K562 (cell line): ENCODE measurements around the gene PNMA8A. TPM values are rescaled to one million over a fixed set of nuclear protein-coding genes. Genes with fewer than 3 reads are reported as not detected.
A peak's percentile ranks its signal among the peaks of the same experiment; 100 is the strongest.

Experiments
- ATAC-seq: fragments of 200-7000 bp; cut with Tn5 transposase; 3 replicates; pipeline ENCODE4 v1.9.1; 2020; ENCODE audit warnings: moderate library complexity
- BruUV-seq: library from RNA; stranded (reverse); fragments of 400-500 nt; replicated peaks from 2 replicates; lab custom pipeline; 2021; lab: Mats Ljungman, UMichigan
- CTCF ChIA-PET: fragments of 300-600 bp; formaldehyde crosslinking; extraction: SDS; loops from one replicate; lab custom pipeline; 2021; ENCODE audit warnings: low intra/inter-chr PET ratio; lab: Yijun Ruan, JAX
- POLR2A ChIA-PET: fragments of 300-600, 350-650 bp; sonication (Branson Sonifier 250); formaldehyde crosslinking; extraction: SDS; loops from one replicate; lab custom pipeline; 2021; ENCODE audit warnings: antibody characterized with exemption, inconsistent platforms; lab: Yijun Ruan, JAX
- DNase-seq, 4 experiments: peaks; one replicate each; pipeline versions ENCODE4 v3.0.0 to v3.0.0-alpha.2; 2011 to 2018; ENCODE audit warnings: low spot score in 3 of 4, mixed read lengths in 3 of 4; ENCODE audit errors: extremely low read depth in 1 of 4
- FAIRE-seq: peaks from 2 replicates; lab custom pipeline; 2011; peaks lifted over from hg19 to GRCh38; lab: Jason Lieb, UNC
- H2AFZ ChIP-seq: 2 replicates; pipeline ENCODE4 v1.6.0; 2011; ENCODE audit warnings: low read depth, low read length, control low read depth, inconsistent platforms
- H3K27ac ChIP-seq: fragments of 200-600 bp; 3 replicates; pipeline ENCODE4 v1.8.0; 2011; ENCODE audit warnings: low read depth, mild to moderate bottlenecking, control low read depth, inconsistent platforms, low read length, moderate library complexity, mixed read lengths; ENCODE audit errors: extremely low read depth
- H3K27me3 ChIP-seq, 2 experiments: fragments of 300-600 bp in 1 of 2; 2 replicates in 1 of 2; 3 replicates in 1 of 2; pipeline versions ENCODE4 v1.6.0 to v1.8.0; 2011; ENCODE audit warnings: inconsistent platforms in 2 of 2, low read length in 2 of 2, mild to moderate bottlenecking in 1 of 2, mixed read lengths in 1 of 2, moderate library complexity in 1 of 2; ENCODE audit not compliant: control insufficient read depth in 2 of 2, insufficient read depth in 2 of 2
- H3K36me3 ChIP-seq: fragments of 300-600 bp; 3 replicates; pipeline ENCODE4 v1.8.0; 2011; ENCODE audit warnings: mild to moderate bottlenecking, low read length, inconsistent platforms; ENCODE audit not compliant: control insufficient read depth, insufficient read depth
- H3K4me1 ChIP-seq, 2 experiments: fragments of 200-600 bp in 1 of 2; replicated peaks in 1 of 2; 2 replicates in 1 of 2; 3 replicates in 1 of 2; pipeline versions ENCODE4 v1.5.1 to v1.8.0; 2011; ENCODE audit warnings: inconsistent platforms in 2 of 2, low read length in 2 of 2, mild to moderate bottlenecking in 1 of 2, mixed read lengths in 1 of 2, moderate library complexity in 1 of 2; ENCODE audit not compliant: control insufficient read depth in 2 of 2, insufficient read depth in 2 of 2
- H3K4me2 ChIP-seq: 2 replicates; pipeline ENCODE4 v1.6.1; 2011; ENCODE audit warnings: low read length, control low read depth, inconsistent platforms, mixed read lengths; ENCODE audit not compliant: insufficient read depth
- H3K4me3 ChIP-seq: fragments of 200-600 bp; sonication (generic), shearing (Covaris generic); 2 replicates; pipeline ENCODE4 v1.5.1; 2016; ENCODE audit warnings: control low read depth, inconsistent platforms
- H3K79me2 ChIP-seq: fragments of 200-600 bp; 3 replicates; pipeline ENCODE4 v1.8.0; 2011; ENCODE audit warnings: low read length, inconsistent platforms; ENCODE audit not compliant: control insufficient read depth, insufficient read depth
- H3K9ac ChIP-seq, 2 experiments: 2 replicates each; pipeline versions ENCODE4 v1.6.0 to v1.6.1; 2011; ENCODE audit warnings: low read depth in 2 of 2, low read length in 2 of 2, control low read depth in 1 of 2, inconsistent platforms in 1 of 2, mild to moderate bottlenecking in 1 of 2, mixed read lengths in 1 of 2; ENCODE audit not compliant: insufficient read depth in 1 of 2
- H3K9me1 ChIP-seq: one replicate; pipeline ENCODE4 v1.6.0; 2011; ENCODE audit warnings: inconsistent platforms, mild to moderate bottlenecking, low read length, moderate library complexity; ENCODE audit not compliant: control insufficient read depth, insufficient read depth
- H3K9me3 ChIP-seq: replicated peaks from 2 replicates; pipeline ENCODE4 v1.5.1; 2011; ENCODE audit warnings: low read depth, low read length, inconsistent platforms; ENCODE audit not compliant: control insufficient read depth, insufficient read depth
- H4K20me1 ChIP-seq: replicated peaks from 2 replicates; pipeline ENCODE4 v1.6.1; 2011; ENCODE audit warnings: low read length, inconsistent platforms, mixed read lengths; ENCODE audit not compliant: control insufficient read depth, insufficient read depth
- BHLHE40 ChIP-seq: IDR thresholded peaks from 2 replicates; pipeline ENCODE4 v1.6.1; 2011; ENCODE audit warnings: low read length, improper control_type of control experiment
- EHMT2 ChIP-seq: fragments of 450-650 bp; IDR thresholded peaks from 2 replicates; pipeline ENCODE4 v1.6.1; 2018; ENCODE audit warnings: antibody characterized with exemption
- FUS ChIP-seq: fragments of 200-400 bp; formaldehyde crosslinking; optimal IDR thresholded peaks from 2 replicates; pipeline ENCODE3; 2017; ENCODE audit warnings: low read depth, low read length
- HOXB6 ChIP-seq: fragments of 250-450 bp; sonication (Bioruptor Pico); IDR thresholded peaks from 2 replicates; pipeline ENCODE4 v1.5.1; 2022; ENCODE audit warnings: mild to moderate bottlenecking, borderline replicate concordance
- KDM1A ChIP-seq, 2 experiments: fragments of 450-650 bp; IDR thresholded peaks; 2 replicates each; pipeline ENCODE4 v1.6.1; 2016; ENCODE audit warnings: mild to moderate bottlenecking in 2 of 2
- KLF16 ChIP-seq: IDR thresholded peaks from 2 replicates; pipeline ENCODE4 v1.6.1; 2016; ENCODE audit warnings: antibody characterized with exemption
- POLR3A ChIP-seq: IDR thresholded peaks from 2 replicates; pipeline ENCODE4 v1.6.1; 2011; ENCODE audit warnings: borderline replicate concordance, mild to moderate bottlenecking, moderate library complexity; ENCODE audit not compliant: insufficient read length, insufficient read depth; ENCODE audit errors: extremely low read depth
- WGBS: fragments of 100-300 bp; shearing (Covaris generic); methylation state at CpG from one replicate; pipeline ENCODE4 v1.1.6; 2016; ENCODE audit warnings: low coverage, mixed read lengths; ENCODE audit not compliant: insufficient coverage; ENCODE audit errors: missing lambda C conversion rate; 5-methylcytosine and 5-hydroxymethylcytosine counted together
- in situ Hi-C: fragments of 300-500 bp; cut with MboI; formaldehyde crosslinking; loops from 4 replicates; pipeline ENCODE4 v1.15.0; 2018; ENCODE audit warnings: inconsistent platforms, mixed read lengths
- intact Hi-C: fragments of 100-400 bp; cut with micrococcal nuclease; formaldehyde crosslinking; loops from 2 replicates; pipeline ENCODE4 v1.14.2; 2022
- polyA plus RNA-seq, 8 experiments: library from polyadenylated mRNA; depleted of rRNA in 4 of 8; stranded (reverse) in 5 of 8; unstranded in 3 of 8; fragments of >200 nt; fragmentation: Nextera tagmentation in 2 of 8; fragmentation: Illumina TruSeq in 1 of 8; extraction: Ambion mirVana in 2 of 8; extraction: Trizol in 1 of 8; gene quantifications; 2 replicates each; pipeline versions ENCODE4 v1.2.1 to v1.2.3, GENCODE V29; 2011 to 2014; ENCODE audit warnings: inconsistent platforms in 1 of 8, missing spikeins in 1 of 8
- total RNA-seq, 7 experiments: library from RNA; depleted of rRNA in 6 of 7; stranded (reverse); fragments of >200 nt in 6 of 7; fragmentation: Illumina TruSeq in 2 of 7; extraction: Trizol in 2 of 7; gene quantifications; 2 replicates each; pipeline versions ENCODE4 v1.2.1 to v1.2.3, GENCODE V29; 2011 to 2021; ENCODE audit warnings: low replicate concordance in 1 of 7
- TF ChIP-seq, protein P1 (sequence below): sonication (generic); formaldehyde crosslinking; IDR thresholded peaks from 2 replicates; pipeline ENCODE4 v1.8.0; 2023; ENCODE audit warnings: mild to moderate bottlenecking, missing genetic modification reagents
- TF ChIP-seq, protein P2 (sequence below): sonication (generic); formaldehyde crosslinking; IDR thresholded peaks from 2 replicates; pipeline ENCODE4 v1.9.0; 2022; ENCODE audit warnings: mild to moderate bottlenecking, missing genetic modification reagents
- TF ChIP-seq, protein P3 (sequence below): sonication (generic); formaldehyde crosslinking; IDR thresholded peaks from 2 replicates; pipeline ENCODE4 v1.8.0; 2022; ENCODE audit warnings: mild to moderate bottlenecking, low read depth, missing genetic modification reagents

Gene PNMA8A
- total and polyA plus RNA-seq, 9 of the 15 experiments (the other 6 are each of a cell fraction or from before 2014, with no cell fraction given): 6.6 to 23.8 (median 14.9) TPM

GRCh38 chr19:46442808-46443450 is 28.4 kb downstream of the PNMA8A start (continued):
- TF ChIP-seq, protein P1, sequence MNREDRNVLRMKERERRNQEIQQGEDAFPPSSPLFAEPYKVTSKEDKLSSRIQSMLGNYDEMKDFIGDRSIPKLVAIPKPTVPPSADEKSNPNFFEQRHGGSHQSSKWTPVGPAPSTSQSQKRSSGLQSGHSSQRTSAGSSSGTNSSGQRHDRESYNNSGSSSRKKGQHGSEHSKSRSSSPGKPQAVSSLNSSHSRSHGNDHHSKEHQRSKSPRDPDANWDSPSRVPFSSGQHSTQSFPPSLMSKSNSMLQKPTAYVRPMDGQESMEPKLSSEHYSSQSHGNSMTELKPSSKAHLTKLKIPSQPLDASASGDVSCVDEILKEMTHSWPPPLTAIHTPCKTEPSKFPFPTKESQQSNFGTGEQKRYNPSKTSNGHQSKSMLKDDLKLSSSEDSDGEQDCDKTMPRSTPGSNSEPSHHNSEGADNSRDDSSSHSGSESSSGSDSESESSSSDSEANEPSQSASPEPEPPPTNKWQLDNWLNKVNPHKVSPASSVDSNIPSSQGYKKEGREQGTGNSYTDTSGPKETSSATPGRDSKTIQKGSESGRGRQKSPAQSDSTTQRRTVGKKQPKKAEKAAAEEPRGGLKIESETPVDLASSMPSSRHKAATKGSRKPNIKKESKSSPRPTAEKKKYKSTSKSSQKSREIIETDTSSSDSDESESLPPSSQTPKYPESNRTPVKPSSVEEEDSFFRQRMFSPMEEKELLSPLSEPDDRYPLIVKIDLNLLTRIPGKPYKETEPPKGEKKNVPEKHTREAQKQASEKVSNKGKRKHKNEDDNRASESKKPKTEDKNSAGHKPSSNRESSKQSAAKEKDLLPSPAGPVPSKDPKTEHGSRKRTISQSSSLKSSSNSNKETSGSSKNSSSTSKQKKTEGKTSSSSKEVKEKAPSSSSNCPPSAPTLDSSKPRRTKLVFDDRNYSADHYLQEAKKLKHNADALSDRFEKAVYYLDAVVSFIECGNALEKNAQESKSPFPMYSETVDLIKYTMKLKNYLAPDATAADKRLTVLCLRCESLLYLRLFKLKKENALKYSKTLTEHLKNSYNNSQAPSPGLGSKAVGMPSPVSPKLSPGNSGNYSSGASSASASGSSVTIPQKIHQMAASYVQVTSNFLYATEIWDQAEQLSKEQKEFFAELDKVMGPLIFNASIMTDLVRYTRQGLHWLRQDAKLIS (CRISPR knock-in tag): no peak
- no peak for TF ChIP-seq EHMT2
- TF ChIP-seq FUS: no peak
- TF ChIP-seq, protein P2, sequence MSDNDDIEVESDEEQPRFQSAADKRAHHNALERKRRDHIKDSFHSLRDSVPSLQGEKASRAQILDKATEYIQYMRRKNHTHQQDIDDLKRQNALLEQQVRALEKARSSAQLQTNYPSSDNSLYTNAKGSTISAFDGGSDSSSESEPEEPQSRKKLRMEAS (CRISPR knock-in tag): no peak
- TF ChIP-seq KDM1A (IDR thresholded peaks at IDR 0.05): peak; percentile 39 to 71

DNA sequence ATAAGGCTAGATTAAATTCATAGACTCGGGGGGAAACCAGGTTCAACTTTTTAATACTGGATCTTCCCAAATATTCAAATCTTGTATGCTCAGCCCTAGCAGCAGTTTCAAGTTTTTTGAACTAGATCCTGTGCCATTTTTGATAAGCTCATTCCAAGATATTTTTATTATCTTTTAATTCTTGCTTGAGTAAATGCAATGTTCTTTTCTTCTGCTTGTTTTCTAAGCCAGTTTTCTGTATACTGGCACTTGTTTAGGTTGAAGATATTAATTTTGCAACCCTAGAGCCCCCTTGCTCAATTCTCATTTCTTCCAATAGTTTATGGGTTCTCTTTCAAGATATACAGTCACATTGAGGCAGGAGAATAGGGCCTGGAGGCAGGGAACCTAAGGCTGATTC is 29.5 kb downstream of the PNMA8A start:
- no peak overlapping the region for H2AFZ ChIP-seq
- no TSS peak for BruUV-seq
- intact Hi-C loops: no loop called here
- no peaks in the 10 kb centered on the region for H4K20me1 ChIP-seq
- no peaks in the 10 kb centered on the region for H3K4me1 ChIP-seq
- ChIA-PET CTCF (no interaction called here), POLR2A (no interaction called here)
- H3K27ac ChIP-seq: no peak overlapping the region
- no peak for ATAC-seq
- in situ Hi-C loops: no loop called here
- H3K4me2 ChIP-seq: no peak overlapping the region
- no peak for DNase-seq
- TF ChIP-seq BHLHE40: no peak
- TF ChIP-seq HOXB6 (CRISPR knock-in tag): no peak
- TF ChIP-seq, protein P3, sequence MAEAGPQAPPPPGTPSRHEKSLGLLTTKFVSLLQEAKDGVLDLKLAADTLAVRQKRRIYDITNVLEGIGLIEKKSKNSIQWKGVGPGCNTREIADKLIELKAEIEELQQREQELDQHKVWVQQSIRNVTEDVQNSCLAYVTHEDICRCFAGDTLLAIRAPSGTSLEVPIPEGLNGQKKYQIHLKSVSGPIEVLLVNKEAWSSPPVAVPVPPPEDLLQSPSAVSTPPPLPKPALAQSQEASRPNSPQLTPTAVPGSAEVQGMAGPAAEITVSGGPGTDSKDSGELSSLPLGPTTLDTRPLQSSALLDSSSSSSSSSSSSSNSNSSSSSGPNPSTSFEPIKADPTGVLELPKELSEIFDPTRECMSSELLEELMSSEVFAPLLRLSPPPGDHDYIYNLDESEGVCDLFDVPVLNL: no peak
- no peak for TF ChIP-seq POLR3A
- no peak for TF ChIP-seq KLF16
- H3K9me1 ChIP-seq: no peaks in the 10 kb centered on the region
- no peak for FAIRE-seq
- no peaks in the 10 kb centered on the region for H3K9me3 ChIP-seq
- 6% methylated on average over 1 of the region's 1 CpG for WGBS
- H3K79me2 ChIP-seq: no peaks in the 10 kb centered on the region
- no peak overlapping the region for H3K9ac ChIP-seq
- no peak overlapping the region for H3K4me3 ChIP-seq
- peaks cover 1 to 17% of the 10 kb centered on the region in 2 experiments for H3K27me3 ChIP-seq
- no peaks in the 10 kb centered on the region for H3K36me3 ChIP-seq
